ENCODE measurements around the gene LSP1. TPM values are rescaled to one million over a fixed set of nuclear protein-coding genes. Genes with fewer than 3 reads are reported as not detected.

LSP1 gene
- total RNA-seq, 1 experiment from 2014 or later = 0.90 TPM

GRCh38 chr11:1825785-1826451 is 27.0 kb upstream of the LSP1 start:
- no peaks in the 10 kb centered on the region for H3K27me3 ChIP-seq (ENCODE audit: control insufficient read depth, insufficient read depth, low read length)
- H3K36me3 ChIP-seq (ENCODE audit: control insufficient read depth, insufficient read depth, low read length) = no peaks in the 10 kb centered on the region
- intact Hi-C loops (cut with micrococcal nuclease; ENCODE audit: unreplicated experiment) = loop anchor here (5.0 to 10.0 kb wide), 2 partner anchors 174 to 281 kb away; no protein-coding TSS in a partner anchor
- no peak overlapping the region for H3K4me3 ChIP-seq (ENCODE audit: low read depth in 2 of 2, low read length in 2 of 2)
- TF ChIP-seq REST (IDR thresholded peaks at IDR 0.05; ENCODE audit: insufficient read depth in 1 of 2, low read depth in 2 of 2, low read length in 1 of 2) (peak in 1 of 2 experiments; percentile 59; a peak in 1 of 4 replicates), SIN3A (IDR thresholded peaks at IDR 0.05; ENCODE audit: borderline replicate concordance, insufficient read depth, low read depth, low read length) (no peak)
- no peaks in the 10 kb centered on the region for H3K9me3 ChIP-seq (ENCODE audit: control insufficient read depth, insufficient read depth, low read depth, low read length)
- DNase-seq (ENCODE audit: low read depth, low spot score) (no peak), ATAC-seq (no peak)
- H3K4me1 ChIP-seq (ENCODE audit: control insufficient read depth, insufficient read depth, low read length) = peaks cover 66% of the 10 kb centered on the region
- no TSS peak for BruUV-seq (replicated peaks)
- POLR2A ChIA-PET = no interaction called here
- peak overlapping the region; percentile 99 for H3K27ac ChIP-seq (ENCODE audit: low read length)
- CTCF ChIA-PET = interaction anchor here (0.8 to 1.9 kb wide), 4 partner anchors 43 to 326 kb away, joined by 4 to 9 read pairs (median 6); no protein-coding TSS in a partner anchor
- in situ Hi-C loops (cut with HindIII; ENCODE audit: low pct_unique_long_range_greater_than_20kb, low sequenced_read_pairs) = no loop called here

GRCh38 chr11:1826552-1827094 is 26.3 kb upstream of the LSP1 start:
- CTCF ChIA-PET = interaction anchor here (0.5 to 1.9 kb wide), 3 partner anchors 60 to 135 kb away, joined by 3 to 9 read pairs (median 5); no protein-coding TSS in a partner anchor
- H3K9me3 ChIP-seq (ENCODE audit: control insufficient read depth, insufficient read depth, low read depth, low read length) = no peaks in the 10 kb centered on the region
- H3K36me3 ChIP-seq (ENCODE audit: control insufficient read depth, insufficient read depth, low read length) = no peaks in the 10 kb centered on the region
- ATAC-seq = peak; percentile 33
- intact Hi-C loops (cut with micrococcal nuclease; ENCODE audit: unreplicated experiment) = loop anchor here (5.0 to 10.0 kb wide), 2 partner anchors 174 to 282 kb away; no protein-coding TSS in a partner anchor
- POLR2A ChIA-PET = interaction anchor here (0.7 kb wide), 1 partner anchor 96 kb away, joined by 3 read pairs; no protein-coding TSS in a partner anchor
- no peaks in the 10 kb centered on the region for H3K27me3 ChIP-seq (ENCODE audit: control insufficient read depth, insufficient read depth, low read length)
- BruUV-seq (replicated peaks) = no TSS peak
- H3K4me3 ChIP-seq (ENCODE audit: low read depth in 2 of 2, low read length in 2 of 2) = no peak overlapping the region
- H3K4me1 ChIP-seq (ENCODE audit: control insufficient read depth, insufficient read depth, low read length) = peaks cover 71% of the 10 kb centered on the region
- peak overlapping the region; percentile 99 for H3K27ac ChIP-seq (ENCODE audit: low read length)
- 0 out of 2 replicates have a peak, but pooled peaks have one; percentile 61 for TF ChIP-seq TCF7L2 (IDR thresholded peaks at IDR 0.05; ENCODE audit: low read depth, low read length)
- no peak; a peak in 1 of 4 replicates for TF ChIP-seq REST (IDR thresholded peaks at IDR 0.05; ENCODE audit: insufficient read depth in 1 of 2, low read depth in 2 of 2, low read length in 1 of 2)
- no peak for TF ChIP-seq SIN3A (IDR thresholded peaks at IDR 0.05; ENCODE audit: borderline replicate concordance, insufficient read depth, low read depth, low read length)
- no peak for TF ChIP-seq POLR2AphosphoS5 (IDR thresholded peaks at IDR 0.05; ENCODE audit: low read depth, low read length)
- TF ChIP-seq CTCF (IDR thresholded peaks at IDR 0.05) = peak; percentile 91
- no peak for DNase-seq (ENCODE audit: low read depth, low spot score)
- in situ Hi-C loops (cut with HindIII; ENCODE audit: low pct_unique_long_range_greater_than_20kb, low sequenced_read_pairs) = no loop called here

Measured in Panc1 (cell line).